Endothelial cell of hepatic sinusoid (primary cell): ENCODE results near the gene TLE4.
"Not testable (repeated sequence)": the region's sequence is repeated elsewhere in the genome, so short reads cannot be mapped to it uniquely, and the experiment has no call there.

ENCODE experiments used
- in situ Hi-C: cut with HindIII; loops from 2 replicates; pipeline ENCODE4 v1.10.0; 2017; ENCODE audit warnings: low sequenced_read_pairs

The TLE4 gene

DNA sequence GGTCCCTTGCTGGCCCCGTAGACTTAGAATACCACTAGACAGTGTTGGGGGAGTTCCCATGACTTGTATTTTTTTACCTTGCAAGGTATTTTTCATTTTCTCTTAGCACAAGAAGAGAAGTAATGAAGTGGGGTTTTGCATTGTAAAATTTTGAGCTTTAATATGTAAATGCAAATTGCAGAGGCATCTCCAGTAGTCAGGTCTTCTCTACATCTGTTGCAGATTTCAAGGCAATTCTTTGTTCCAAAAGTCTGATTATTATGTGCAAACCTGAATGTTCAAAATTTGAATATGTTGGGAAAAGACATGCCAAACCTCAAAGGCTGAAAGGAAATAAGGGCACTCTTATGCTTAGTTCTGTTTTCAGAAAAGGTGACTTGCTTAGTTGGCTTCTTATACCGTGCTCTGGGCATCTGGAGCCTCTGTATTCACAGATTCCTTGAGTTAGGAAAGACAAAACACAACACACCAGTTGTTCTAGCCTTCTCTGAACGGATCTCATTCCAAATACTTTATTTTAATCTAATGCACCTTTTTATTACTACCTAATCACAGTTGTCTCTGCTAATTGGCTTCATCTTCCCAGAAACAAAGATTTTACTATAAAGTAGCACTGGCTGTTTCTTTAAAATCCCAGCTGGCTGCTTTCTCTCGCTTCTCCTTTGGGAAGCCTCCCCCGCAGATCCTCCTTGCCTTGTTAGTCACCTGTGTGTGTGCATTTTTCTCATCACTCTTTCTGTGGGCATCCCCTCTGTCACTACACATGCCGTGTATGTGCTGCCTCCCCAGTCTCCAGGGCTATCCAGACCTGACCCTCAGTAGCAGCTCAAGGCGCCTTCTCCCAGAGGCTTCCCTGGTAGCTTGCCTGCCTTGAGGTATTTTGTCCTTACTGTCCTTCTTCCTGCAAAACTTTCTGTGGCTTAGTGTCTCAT is 138.2 kb downstream of the TLE4 start:
- in situ Hi-C loops, result no loop called here

DNA sequence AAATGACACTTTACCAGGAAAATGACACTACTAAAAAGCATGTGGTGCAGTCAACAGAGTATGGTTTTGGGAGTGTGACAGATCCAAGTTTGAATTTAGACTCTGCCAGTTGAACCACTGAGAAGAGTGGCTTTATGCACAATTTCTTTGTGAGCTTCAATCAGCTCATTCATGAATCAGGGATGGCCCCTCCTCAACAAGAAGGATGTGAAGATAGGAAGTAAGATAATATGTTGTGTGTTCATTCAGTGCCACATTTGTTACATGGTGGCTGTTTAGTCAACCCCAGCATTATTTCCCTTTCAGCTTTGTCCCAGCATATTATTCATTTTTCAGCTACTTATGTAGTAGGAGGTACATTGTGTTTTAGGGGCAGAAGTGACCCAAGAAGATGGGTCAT is 140.1 kb downstream of the TLE4 start:
- in situ Hi-C loops, result no loop called here

DNA sequence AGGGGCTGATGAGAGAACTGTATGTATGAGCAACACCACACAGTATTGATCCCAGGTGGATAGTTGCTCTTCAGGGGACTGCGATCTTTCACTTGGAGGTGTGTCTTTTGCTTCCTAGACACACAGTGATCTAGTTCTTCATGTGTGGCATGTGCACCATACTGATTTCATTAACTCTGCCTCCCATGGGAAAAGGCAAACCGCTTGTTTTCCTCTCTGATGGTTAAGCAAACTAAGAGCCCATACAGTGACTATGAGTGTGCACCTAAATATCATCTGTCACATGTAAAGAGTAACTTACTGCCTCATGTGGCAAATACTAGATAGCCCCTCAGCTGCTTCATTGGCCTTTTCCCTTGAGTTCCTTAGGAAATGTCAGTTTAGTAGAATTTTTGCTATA is 147.3 kb downstream of the TLE4 start:
- in situ Hi-C loops, result no loop called here

DNA sequence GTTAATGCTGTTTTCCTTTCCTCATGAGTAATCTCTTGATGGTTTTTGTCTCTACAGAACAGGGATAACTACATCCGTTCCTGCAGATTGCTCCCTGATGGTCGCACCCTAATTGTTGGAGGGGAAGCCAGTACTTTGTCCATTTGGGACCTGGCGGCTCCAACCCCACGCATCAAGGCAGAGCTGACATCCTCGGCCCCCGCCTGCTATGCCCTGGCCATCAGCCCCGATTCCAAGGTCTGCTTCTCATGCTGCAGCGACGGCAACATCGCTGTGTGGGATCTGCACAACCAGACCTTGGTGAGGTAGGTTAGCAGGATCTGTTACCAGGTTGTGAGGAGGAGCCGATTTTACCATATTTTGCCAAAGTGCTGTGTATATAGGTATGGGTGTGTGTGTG is 148.2 kb downstream of the TLE4 start:
- in situ Hi-C loops, result no loop called here

DNA sequence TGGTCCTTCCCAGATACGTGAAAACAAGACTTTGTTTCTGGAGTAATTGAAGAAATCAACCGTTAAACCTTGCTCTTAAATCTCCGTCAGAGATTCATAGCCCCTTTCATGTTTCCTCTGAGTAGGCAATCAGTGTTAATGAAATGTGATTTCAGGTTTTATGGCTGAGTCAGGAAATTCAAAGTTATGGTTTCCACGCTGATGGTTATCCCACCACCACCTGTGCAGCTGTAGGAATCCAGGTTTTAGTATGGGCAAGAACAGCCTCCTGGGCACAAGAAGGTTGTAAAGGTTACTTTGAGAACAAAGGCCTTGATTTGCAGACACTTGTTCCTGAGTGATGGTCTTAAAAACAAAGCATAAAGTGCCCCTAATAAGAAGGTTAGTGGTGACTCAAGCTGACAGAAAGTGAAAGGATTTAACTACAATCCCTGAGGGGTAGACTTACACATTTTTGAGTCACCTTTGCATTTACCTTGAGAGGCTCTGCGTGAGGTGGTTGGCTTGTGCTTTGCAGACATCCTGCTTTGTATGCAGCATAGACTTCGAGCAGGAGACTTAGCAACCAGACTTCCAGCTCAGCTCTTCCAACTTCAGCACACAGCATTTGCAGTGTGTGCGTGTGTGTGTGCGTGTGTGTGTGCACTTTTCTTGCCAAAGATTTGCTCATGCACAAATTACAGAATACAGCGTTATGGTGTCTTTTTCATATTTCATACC is 159.6 kb downstream of the TLE4 start:
- in situ Hi-C loops, result no loop called here

DNA sequence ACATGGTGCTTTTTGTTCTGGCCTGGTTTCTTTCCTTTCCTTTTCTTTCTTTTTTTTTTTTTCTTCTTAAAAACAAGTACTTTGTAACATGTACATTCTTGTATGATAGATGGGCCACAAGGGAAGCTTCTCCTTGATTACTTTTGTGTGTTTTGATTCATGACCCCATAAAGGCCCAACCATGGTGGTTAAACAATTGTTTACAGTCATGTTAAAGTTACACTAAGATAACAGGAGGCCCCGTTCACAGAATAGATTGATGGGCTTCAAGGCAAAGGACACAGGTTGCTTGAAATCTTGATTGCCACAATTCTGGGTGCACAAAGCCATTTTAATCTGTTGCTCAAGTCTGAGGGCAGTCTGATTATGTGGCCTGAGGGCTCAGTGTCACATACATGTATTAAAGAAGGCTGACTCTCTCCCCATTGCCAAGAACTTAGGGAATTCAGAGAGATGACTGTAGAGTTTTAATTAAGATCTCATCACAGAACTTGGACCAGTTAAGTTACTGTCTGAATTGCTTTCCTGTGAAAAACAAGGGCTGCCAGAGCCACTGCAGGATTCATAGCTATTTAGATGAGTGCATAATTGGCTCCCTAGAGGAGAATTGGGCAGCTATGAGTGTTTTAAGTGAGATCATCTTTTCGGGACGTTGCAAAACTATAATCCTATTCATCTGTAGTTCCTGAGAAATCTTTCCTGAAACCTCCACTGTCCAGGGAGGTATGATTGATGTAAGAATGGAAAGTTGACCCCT is 163.4 kb downstream of the TLE4 start:
- in situ Hi-C loops, result no loop called here

DNA sequence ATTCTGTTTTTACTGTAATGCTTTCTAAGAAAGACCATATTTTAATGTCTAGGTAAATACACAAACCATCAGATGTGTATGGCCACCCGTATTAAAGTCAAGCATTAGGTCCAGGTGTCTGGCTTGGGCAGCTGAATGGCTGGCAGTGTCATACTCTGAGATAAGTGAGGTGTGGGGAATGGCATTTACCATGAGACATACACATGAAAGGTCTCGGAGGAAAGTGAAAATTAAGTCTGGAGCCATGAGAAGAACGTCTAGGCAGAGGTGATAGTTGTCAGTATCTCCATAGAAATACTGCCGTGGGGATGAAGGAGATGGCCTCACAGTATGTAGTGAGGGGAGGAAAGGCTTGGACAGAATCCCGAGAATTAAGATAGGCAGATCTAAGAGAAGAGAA is 164.3 kb downstream of the TLE4 start:
- in situ Hi-C loops, result no loop called here

DNA sequence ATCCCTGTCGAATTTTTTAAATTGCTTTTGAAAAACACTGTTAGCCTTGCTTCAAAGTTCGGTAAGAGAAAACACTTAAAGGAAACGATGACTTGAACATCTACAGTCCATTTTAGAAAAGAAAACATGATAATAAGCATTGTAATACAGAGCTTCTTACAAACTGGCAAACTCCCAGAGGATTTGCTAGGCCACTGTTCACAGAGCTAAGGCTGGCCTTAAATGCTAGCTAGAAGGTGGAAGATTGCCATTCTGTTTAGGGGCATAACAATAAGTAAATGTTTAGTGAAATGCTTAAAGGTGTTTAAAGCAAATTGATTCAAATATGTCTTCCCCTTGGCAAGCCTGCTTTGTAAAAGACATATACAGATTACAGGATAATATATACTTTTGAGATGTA is 169.6 kb downstream of the TLE4 start:
- in situ Hi-C loops, result no loop called here

DNA sequence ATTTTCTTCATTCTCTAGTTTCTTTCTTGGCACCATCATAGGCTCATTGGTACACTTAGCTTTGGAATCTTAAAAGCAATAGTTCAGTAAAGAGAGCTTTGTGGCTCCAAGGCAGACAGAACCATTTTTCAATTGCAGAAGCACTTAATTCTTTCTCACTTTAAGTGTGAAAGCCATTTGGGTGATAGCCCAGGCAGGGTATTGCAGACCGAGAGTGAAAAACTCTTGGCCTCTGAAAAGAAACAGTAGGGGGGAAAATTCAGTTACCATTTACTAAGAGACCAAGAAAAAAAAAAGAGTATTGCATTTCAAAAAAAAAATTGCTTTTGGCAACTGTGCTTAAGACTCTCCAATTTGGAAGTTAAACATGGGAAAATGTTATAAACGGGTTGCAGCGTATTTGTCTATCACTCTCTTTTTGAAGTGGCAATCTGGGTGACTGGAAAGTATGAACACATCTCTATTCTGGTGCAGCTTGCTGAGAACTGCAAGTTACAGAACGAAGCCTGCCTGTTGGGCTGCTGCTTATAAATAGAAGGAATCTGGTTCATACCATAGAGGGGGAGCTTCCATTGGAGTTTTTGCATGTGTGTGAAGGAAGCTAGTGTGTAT is 170.5 kb downstream of the TLE4 start:
- in situ Hi-C loops, result no loop called here

DNA sequence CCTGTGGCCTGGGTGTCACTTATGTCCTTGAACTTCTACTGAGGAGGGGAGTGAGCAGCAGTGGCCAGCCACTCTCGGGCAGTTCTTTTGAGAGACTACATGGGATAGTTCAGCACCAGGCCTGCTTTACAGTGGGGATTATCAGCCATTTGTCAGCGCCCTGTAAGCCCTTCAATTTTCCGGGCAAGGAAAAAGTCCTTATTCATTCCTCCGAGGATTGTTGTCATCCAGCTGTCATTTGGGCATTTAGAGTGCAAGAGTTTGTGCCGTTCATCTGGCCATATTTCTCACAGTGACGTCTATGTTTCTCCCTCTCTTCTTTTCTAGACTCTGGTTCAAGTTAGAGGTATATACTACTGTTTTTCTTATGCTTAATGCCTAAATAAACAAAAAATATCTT is 172.8 kb downstream of the TLE4 start:
- in situ Hi-C loops, result no loop called here

DNA sequence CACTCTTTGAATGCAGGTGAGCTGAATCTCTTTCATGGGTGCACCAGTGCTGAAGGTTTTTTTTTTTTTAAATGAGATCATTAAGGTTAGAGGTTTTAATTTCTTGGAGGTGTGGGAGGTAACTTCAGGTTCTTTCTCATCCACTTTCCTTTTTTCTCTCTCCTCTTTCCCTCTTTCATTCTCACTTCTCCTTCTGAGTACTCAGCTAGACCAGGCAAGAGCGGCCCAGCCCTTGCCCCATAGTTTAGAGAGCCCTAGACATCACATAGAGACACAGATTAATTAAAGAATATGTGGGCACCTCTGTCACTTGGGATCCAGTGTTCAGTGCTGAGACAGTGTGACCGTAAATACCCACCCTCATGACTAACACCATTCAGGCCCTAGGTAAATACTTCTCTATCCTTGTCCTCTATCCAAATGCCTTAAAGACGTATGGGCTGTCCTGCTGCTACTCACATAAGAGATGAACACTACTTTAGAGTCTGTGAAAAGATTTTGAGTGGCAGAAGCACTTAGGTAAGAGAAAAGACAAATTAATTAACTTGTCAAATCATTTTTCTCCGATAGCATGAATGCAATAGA is 174.1 kb downstream of the TLE4 start:
- in situ Hi-C loops, result no loop called here

DNA sequence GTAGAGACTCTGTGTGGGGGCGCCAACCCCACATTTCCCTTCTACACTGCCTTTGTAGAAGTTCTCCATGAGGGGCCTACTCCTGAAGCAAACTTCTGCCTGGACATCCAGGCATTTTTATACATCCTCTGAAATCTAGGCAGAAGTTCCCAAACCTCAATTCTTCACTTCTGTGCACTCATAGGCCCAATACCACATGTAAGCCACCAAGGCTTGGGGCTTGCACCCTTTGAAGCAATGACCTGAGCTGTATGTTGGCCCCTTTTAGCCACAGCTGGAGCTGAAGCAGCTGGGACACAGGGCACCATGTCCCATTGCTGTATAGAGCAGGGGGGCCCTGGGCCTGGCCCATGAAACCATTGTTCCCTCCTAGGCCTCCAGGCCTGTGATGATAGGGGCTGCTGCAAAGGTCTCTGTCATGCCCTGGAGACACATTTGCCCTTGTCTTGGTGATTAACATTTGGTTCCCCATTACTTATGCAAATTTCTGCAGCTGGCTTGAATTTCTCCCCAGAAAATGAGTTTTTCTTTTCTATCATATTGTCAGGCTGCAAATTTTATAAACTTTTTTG is 180.2 kb downstream of the TLE4 start:
- in situ Hi-C loops, result not testable (repeated sequence)

DNA sequence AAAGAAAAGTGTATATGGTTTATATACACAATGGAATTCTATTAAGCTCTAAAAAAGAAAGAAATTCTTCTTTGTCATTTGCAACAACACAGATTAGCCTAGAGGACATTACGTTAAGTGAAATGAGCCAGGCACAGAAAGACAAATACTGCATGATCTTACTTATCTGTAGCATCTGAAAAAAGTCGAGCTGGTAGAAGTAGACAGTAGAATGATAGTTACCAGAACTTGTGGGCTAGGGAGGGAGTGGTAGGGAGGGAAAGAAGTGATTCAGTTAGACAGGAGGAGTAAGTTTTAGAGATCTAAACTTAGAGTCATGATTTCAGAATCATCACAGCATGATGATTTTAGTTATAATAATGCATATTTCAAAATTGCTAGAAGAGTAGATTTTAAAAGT is 184.6 kb downstream of the TLE4 start:
- in situ Hi-C loops, result no loop called here

DNA sequence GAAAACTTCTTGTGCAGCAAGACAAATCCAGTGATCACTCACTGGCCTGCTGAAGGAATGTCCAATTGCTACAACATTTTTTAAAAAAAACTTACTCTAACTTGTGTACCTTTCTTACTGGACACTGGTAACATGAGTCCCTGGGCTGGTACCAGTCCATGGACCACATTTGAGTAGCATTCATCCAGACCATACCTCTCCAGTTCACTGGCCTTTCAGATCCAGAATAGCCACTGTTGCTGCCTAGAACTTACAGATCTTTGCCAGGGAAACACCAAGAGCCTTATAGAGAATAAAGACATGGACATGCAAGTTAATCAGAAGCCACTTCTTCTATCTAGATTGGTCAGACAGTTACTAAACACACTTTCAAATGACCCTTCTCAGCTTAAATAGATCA is 185.3 kb downstream of the TLE4 start:
- in situ Hi-C loops, result no loop called here

DNA sequence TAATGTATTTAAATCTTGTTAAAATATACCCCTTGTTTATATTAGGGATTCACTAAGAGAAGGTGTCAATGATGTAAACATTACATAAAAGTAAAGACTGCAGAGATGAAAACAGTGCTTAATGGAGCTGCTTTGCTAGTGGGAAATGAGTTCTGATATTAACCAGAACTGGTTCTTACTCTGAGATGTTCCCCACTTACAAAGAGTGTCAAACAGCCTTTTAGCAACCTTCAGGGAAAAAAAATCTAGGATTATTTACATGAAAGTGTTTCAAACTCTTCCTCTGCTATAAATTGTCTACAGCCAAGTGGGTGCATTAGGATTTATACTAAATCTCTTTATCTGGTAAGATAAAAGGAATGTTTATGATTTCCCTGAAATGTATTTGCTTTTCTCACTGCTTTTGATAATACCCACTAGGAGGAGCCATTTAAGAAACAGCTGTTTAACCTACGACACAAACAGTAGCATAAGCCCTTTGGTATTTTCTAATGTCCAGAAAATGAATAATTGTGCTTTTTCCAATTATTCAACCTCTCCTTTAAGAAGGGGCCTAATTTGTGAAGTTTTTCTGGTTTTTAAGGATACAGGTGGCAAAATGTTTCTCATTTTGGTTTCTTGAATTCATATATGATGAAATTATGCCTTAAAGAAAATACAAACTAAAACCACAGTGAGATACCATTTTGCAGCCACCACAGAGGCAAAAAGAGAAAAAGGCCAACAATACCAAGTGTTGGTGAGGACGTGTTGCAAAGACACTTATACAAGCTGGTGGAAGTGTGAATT is 186.3 kb downstream of the TLE4 start:
- in situ Hi-C loops, result no loop called here

DNA sequence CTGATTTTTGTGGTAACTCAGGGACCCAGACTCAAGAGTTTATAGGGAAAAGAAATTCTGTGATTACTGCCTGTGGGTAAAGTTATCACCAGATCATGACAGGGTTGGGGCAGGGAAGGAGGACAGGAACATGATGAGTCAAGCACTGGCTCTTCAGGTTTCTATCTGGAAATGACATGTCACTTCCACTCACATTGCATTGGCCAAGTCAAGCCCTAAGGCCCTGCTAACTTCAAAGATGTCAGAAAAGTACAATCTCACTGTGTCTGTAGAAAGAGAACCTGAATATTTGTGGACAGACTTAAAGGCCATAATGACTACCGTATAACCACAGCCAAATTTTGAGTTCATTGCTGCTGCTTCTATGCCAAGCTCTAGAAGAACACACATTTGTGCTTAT is 187.7 kb downstream of the TLE4 start:
- in situ Hi-C loops, result no loop called here

DNA sequence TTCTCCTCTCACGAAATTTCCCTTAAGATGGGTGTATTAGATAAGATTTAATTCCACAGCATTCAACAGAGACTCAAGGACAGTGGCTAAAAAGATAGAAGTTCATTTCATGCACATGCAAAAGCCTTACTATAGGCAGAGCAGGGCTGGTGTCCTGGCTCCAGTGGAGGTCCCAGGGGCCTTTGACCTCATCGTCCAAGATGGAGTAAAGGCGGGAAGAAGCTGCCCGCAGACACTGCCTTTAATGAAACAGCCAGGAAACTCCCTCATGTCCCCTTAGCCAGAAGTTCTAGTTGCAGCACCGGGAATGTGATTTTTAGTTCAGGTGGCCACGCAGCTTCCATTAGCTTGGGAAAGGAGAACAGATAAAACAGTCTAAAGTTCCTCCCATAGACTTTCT is 190.3 kb downstream of the TLE4 start:
- in situ Hi-C loops, result no loop called here

DNA sequence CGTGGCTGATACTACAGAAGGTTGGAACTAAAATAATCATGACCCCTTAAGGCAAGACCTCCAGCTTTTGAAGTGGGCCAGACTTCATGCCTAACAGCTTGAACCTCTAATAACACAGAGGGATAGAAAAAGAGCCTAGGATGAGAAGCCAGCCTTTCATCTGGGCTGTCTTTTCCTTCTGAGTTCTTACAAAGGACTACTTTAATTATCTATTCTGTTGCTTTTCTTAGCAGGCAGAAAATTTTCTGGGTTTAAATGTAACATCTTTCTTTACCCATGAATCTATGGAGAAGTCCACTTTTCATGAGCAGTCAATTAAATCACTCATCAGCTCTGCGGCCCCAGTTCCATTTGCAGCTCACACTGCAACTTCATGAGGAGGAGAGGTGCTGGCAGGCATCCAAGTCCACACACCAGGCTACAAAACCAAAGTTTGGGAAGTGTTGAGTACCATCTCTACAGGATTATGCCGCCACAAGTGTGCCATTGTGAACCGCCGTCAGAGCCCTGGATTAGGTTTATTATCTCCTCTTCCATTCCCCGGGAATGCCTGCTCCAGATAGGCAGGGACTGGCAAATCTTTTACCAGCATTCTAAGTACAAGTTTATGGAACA is 192.0 kb downstream of the TLE4 start:
- in situ Hi-C loops, result no loop called here

DNA sequence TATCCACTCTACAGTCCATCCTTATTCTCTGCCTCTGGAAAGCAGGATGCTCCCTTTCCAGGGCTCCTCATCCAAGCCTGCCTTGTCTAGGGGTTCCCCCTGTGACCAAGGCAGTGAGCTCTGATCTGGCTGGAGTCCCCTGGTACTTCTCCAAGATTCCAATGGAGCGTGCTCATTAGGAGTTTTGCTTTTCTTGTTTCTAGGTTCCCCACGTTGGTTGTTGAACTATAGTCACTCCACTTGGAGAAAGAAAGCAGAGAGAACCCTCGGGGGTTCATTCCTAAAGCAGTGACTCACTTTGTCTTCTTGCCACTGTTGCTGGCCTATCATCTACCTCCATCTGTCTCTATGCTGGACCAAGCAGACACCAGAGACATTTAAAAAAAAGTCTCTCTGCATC is 192.6 kb downstream of the TLE4 start:
- in situ Hi-C loops, result no loop called here
